K562 (cell line): ENCODE results near the gene BANK1. TPM values are rescaled to one million over a fixed set of nuclear protein-coding genes. Genes with fewer than 3 reads are reported as not detected.

Experiments
- ATAC-seq: fragments of 200-7000 bp; cut with Tn5 transposase; 3 replicates; pipeline ENCODE4 v1.9.1; 2020; ENCODE audit warnings: moderate library complexity
- BruUV-seq: library from RNA; stranded (reverse); fragments of 400-500 nt; replicated peaks from 2 replicates; lab custom pipeline; 2021; lab: Mats Ljungman, UMichigan
- CTCF ChIA-PET: fragments of 300-600 bp; formaldehyde crosslinking; extraction: SDS; loops from one replicate; lab custom pipeline; 2021; ENCODE audit warnings: low intra/inter-chr PET ratio; lab: Yijun Ruan, JAX
- POLR2A ChIA-PET: fragments of 300-600, 350-650 bp; sonication (Branson Sonifier 250); formaldehyde crosslinking; extraction: SDS; loops from one replicate; lab custom pipeline; 2021; ENCODE audit warnings: antibody characterized with exemption, inconsistent platforms; lab: Yijun Ruan, JAX
- DNase-seq, 4 experiments: peaks; one replicate each; pipeline versions ENCODE4 v3.0.0 to v3.0.0-alpha.2; 2011 to 2018; ENCODE audit warnings: low spot score in 3 of 4, mixed read lengths in 3 of 4; ENCODE audit errors: extremely low read depth in 1 of 4
- FAIRE-seq: peaks from 2 replicates; lab custom pipeline; 2011; peaks lifted over from hg19 to GRCh38; lab: Jason Lieb, UNC
- H2AFZ ChIP-seq: 2 replicates; pipeline ENCODE4 v1.6.0; 2011; ENCODE audit warnings: low read depth, low read length, control low read depth, inconsistent platforms
- H3K27ac ChIP-seq: fragments of 200-600 bp; 3 replicates; pipeline ENCODE4 v1.8.0; 2011; ENCODE audit warnings: low read depth, mild to moderate bottlenecking, control low read depth, inconsistent platforms, low read length, moderate library complexity, mixed read lengths; ENCODE audit errors: extremely low read depth
- H3K27me3 ChIP-seq, 2 experiments: fragments of 300-600 bp in 1 of 2; 2 replicates in 1 of 2; 3 replicates in 1 of 2; pipeline versions ENCODE4 v1.6.0 to v1.8.0; 2011; ENCODE audit warnings: inconsistent platforms in 2 of 2, low read length in 2 of 2, mild to moderate bottlenecking in 1 of 2, mixed read lengths in 1 of 2, moderate library complexity in 1 of 2; ENCODE audit not compliant: control insufficient read depth in 2 of 2, insufficient read depth in 2 of 2
- H3K36me3 ChIP-seq: fragments of 300-600 bp; 3 replicates; pipeline ENCODE4 v1.8.0; 2011; ENCODE audit warnings: mild to moderate bottlenecking, low read length, inconsistent platforms; ENCODE audit not compliant: control insufficient read depth, insufficient read depth
- H3K4me1 ChIP-seq, 2 experiments: fragments of 200-600 bp in 1 of 2; replicated peaks in 1 of 2; 2 replicates in 1 of 2; 3 replicates in 1 of 2; pipeline versions ENCODE4 v1.5.1 to v1.8.0; 2011; ENCODE audit warnings: inconsistent platforms in 2 of 2, low read length in 2 of 2, mild to moderate bottlenecking in 1 of 2, mixed read lengths in 1 of 2, moderate library complexity in 1 of 2; ENCODE audit not compliant: control insufficient read depth in 2 of 2, insufficient read depth in 2 of 2
- H3K4me2 ChIP-seq: 2 replicates; pipeline ENCODE4 v1.6.1; 2011; ENCODE audit warnings: low read length, control low read depth, inconsistent platforms, mixed read lengths; ENCODE audit not compliant: insufficient read depth
- H3K4me3 ChIP-seq: fragments of 200-600 bp; sonication (generic), shearing (Covaris generic); 2 replicates; pipeline ENCODE4 v1.5.1; 2016; ENCODE audit warnings: control low read depth, inconsistent platforms
- H3K79me2 ChIP-seq: fragments of 200-600 bp; 3 replicates; pipeline ENCODE4 v1.8.0; 2011; ENCODE audit warnings: low read length, inconsistent platforms; ENCODE audit not compliant: control insufficient read depth, insufficient read depth
- H3K9ac ChIP-seq, 2 experiments: 2 replicates each; pipeline versions ENCODE4 v1.6.0 to v1.6.1; 2011; ENCODE audit warnings: low read depth in 2 of 2, low read length in 2 of 2, control low read depth in 1 of 2, inconsistent platforms in 1 of 2, mild to moderate bottlenecking in 1 of 2, mixed read lengths in 1 of 2; ENCODE audit not compliant: insufficient read depth in 1 of 2
- H3K9me1 ChIP-seq: one replicate; pipeline ENCODE4 v1.6.0; 2011; ENCODE audit warnings: inconsistent platforms, mild to moderate bottlenecking, low read length, moderate library complexity; ENCODE audit not compliant: control insufficient read depth, insufficient read depth
- H3K9me3 ChIP-seq: replicated peaks from 2 replicates; pipeline ENCODE4 v1.5.1; 2011; ENCODE audit warnings: low read depth, low read length, inconsistent platforms; ENCODE audit not compliant: control insufficient read depth, insufficient read depth
- H4K20me1 ChIP-seq: replicated peaks from 2 replicates; pipeline ENCODE4 v1.6.1; 2011; ENCODE audit warnings: low read length, inconsistent platforms, mixed read lengths; ENCODE audit not compliant: control insufficient read depth, insufficient read depth
- ATF1 ChIP-seq, 2 experiments: fragments of 450-650 bp in 1 of 2; IDR thresholded peaks; 2 replicates each; pipeline ENCODE4 v1.6.1; 2016; ENCODE audit warnings: missing compliant biosample characterization in 1 of 2, missing genetic modification characterization in 1 of 2
- BRF2 ChIP-seq: IDR thresholded peaks from 3 replicates; pipeline ENCODE4 v1.6.1; 2011; ENCODE audit warnings: borderline replicate concordance, mild to moderate bottlenecking; ENCODE audit not compliant: insufficient read length, insufficient read depth
- CBX1 ChIP-seq: sonication (generic); IDR thresholded peaks from 2 replicates; pipeline ENCODE4 v1.6.1; 2016; ENCODE audit warnings: antibody characterized with exemption, low read depth, mild to moderate bottlenecking
- CCAR2 ChIP-seq: fragments of 200-400 bp; formaldehyde crosslinking; IDR thresholded peaks from 2 replicates; pipeline ENCODE4 v1.6.1; 2017; ENCODE audit warnings: mild to moderate bottlenecking, low read depth, low read length
- DNMT1 ChIP-seq: fragments of 450-650 bp; IDR thresholded peaks from 2 replicates; pipeline ENCODE4 v1.6.1; 2016; ENCODE audit warnings: antibody characterized with exemption, mild to moderate bottlenecking
- HDAC8 ChIP-seq: fragments of 450-650 bp; IDR thresholded peaks from 2 replicates; pipeline ENCODE4 v1.6.1; 2016; ENCODE audit warnings: mild to moderate bottlenecking, missing genetic modification characterization, moderate library complexity, missing compliant biosample characterization
- LARP7 ChIP-seq: fragments of 450-650 bp; IDR thresholded peaks from 2 replicates; pipeline ENCODE4 v1.6.1; 2016
- SMARCC2 ChIP-seq: fragments of 450-650 bp; IDR thresholded peaks from 2 replicates; pipeline ENCODE4 v1.6.1; 2017; ENCODE audit warnings: antibody characterized with exemption, moderate library complexity, mild to moderate bottlenecking, low read depth
- STAT5B ChIP-seq: fragments of 250-450 bp; sonication (Bioruptor Pico); IDR thresholded peaks from 2 replicates; pipeline ENCODE4 v1.8.0; 2021; ENCODE audit warnings: mild to moderate bottlenecking, inconsistent platforms
- WGBS: fragments of 100-300 bp; shearing (Covaris generic); methylation state at CpG from one replicate; pipeline ENCODE4 v1.1.6; 2016; ENCODE audit warnings: low coverage, mixed read lengths; ENCODE audit not compliant: insufficient coverage; ENCODE audit errors: missing lambda C conversion rate; 5-methylcytosine and 5-hydroxymethylcytosine counted together
- in situ Hi-C: fragments of 300-500 bp; cut with MboI; formaldehyde crosslinking; loops from 4 replicates; pipeline ENCODE4 v1.15.0; 2018; ENCODE audit warnings: inconsistent platforms, mixed read lengths
- intact Hi-C: fragments of 100-400 bp; cut with micrococcal nuclease; formaldehyde crosslinking; loops from 2 replicates; pipeline ENCODE4 v1.14.2; 2022
- polyA plus RNA-seq, 8 experiments: library from polyadenylated mRNA; depleted of rRNA in 4 of 8; stranded (reverse) in 5 of 8; unstranded in 3 of 8; fragments of >200 nt; fragmentation: Nextera tagmentation in 2 of 8; fragmentation: Illumina TruSeq in 1 of 8; extraction: Ambion mirVana in 2 of 8; extraction: Trizol in 1 of 8; gene quantifications; 2 replicates each; pipeline versions ENCODE4 v1.2.1 to v1.2.3, GENCODE V29; 2011 to 2014; ENCODE audit warnings: inconsistent platforms in 1 of 8, missing spikeins in 1 of 8
- total RNA-seq, 7 experiments: library from RNA; depleted of rRNA in 6 of 7; stranded (reverse); fragments of >200 nt in 6 of 7; fragmentation: Illumina TruSeq in 2 of 7; extraction: Trizol in 2 of 7; gene quantifications; 2 replicates each; pipeline versions ENCODE4 v1.2.1 to v1.2.3, GENCODE V29; 2011 to 2021; ENCODE audit warnings: low replicate concordance in 1 of 7
- TF ChIP-seq, protein P1 (sequence below): fragments of 150-350 bp; conservative IDR thresholded peaks from 2 replicates; pipeline ENCODE4 v1.6.1; 2014; ENCODE audit warnings: low read length
- TF ChIP-seq, protein P2 (sequence below): fragments of 250-450 bp; sonication (Bioruptor Pico); IDR thresholded peaks from 2 replicates; pipeline ENCODE4 v1.4.0; 2020; ENCODE audit warnings: mild to moderate bottlenecking
- TF ChIP-seq, protein P3 (sequence below): sonication (generic); formaldehyde crosslinking; IDR thresholded peaks from 2 replicates; pipeline ENCODE4 v1.8.1; 2022; ENCODE audit warnings: missing genetic modification reagents
- TF ChIP-seq, protein P4 (sequence below): IDR thresholded peaks from 2 replicates; pipeline ENCODE4 v1.6.1; 2011; ENCODE audit warnings: borderline replicate concordance, low read depth, mild to moderate bottlenecking, moderate library complexity, low read length; ENCODE audit not compliant: insufficient read depth, poor library complexity, severe bottlenecking

Gene BANK1
- total and polyA plus RNA-seq, 9 of the 15 experiments (the other 6 are each of a cell fraction or from before 2014, with no cell fraction given): not detected

DNA sequence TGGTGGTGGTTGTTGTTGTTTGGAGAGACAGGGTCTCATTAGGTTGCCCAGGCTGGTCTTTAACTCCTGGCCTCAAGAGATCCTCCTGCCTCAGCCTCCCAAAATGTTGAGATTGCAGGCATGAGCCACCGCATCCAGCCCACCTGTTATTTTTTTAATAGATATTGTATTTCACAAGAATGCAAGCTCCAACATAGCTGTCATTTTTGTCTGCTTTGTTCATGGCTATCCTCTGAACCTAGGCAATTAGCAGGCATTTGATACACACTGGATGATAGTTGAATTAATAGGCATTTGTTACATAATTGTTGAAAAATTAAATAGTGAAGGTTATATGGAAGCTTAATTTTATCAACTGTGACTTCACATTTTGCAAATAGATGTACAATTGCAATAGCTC is 64.7 kb downstream of the BANK1 start:
- BruUV-seq: no TSS peak
- POLR2A ChIA-PET: no interaction called here
- Histone ChIP-seq H2AFZ (no peak overlapping the region), H3K4me2 (no peak overlapping the region), H3K36me3 (no peaks in the 10 kb centered on the region), H3K9me3 (peaks cover 2% of the 10 kb centered on the region; the same call in 1 of the 2 replicates), H3K27ac (no peak overlapping the region), H3K4me3 (no peak overlapping the region), H3K9ac (no peak overlapping the region), H3K79me2 (no peaks in the 10 kb centered on the region), H3K4me1 (no peaks in the 10 kb centered on the region), H3K27me3 (no peaks in the 10 kb centered on the region), H3K9me1 (no peaks in the 10 kb centered on the region), H4K20me1 (no peaks in the 10 kb centered on the region)
- ATAC-seq (no peak), DNase-seq (no peak), FAIRE-seq (no peak)
- CTCF ChIA-PET: no interaction called here
- 0% methylated on average over 1 of the region's 1 CpG for WGBS
- intact Hi-C loops (no loop called here), in situ Hi-C loops (no loop called here)
- TF ChIP-seq HDAC8 (no peak), LARP7 (no peak), CBX1 (no peak), BRF2 (no peak), SMARCC2 (no peak), CCAR2 (no peak), ATF1 (CRISPR knock-in tag; IDR thresholded peaks at IDR 0.05) (no peak), ATF1 (tag; IDR thresholded peaks at IDR 0.05) (no peak), DNMT1 (no peak), STAT5B (CRISPR knock-in tag) (no peak)
- TF ChIP-seq, protein P1, sequence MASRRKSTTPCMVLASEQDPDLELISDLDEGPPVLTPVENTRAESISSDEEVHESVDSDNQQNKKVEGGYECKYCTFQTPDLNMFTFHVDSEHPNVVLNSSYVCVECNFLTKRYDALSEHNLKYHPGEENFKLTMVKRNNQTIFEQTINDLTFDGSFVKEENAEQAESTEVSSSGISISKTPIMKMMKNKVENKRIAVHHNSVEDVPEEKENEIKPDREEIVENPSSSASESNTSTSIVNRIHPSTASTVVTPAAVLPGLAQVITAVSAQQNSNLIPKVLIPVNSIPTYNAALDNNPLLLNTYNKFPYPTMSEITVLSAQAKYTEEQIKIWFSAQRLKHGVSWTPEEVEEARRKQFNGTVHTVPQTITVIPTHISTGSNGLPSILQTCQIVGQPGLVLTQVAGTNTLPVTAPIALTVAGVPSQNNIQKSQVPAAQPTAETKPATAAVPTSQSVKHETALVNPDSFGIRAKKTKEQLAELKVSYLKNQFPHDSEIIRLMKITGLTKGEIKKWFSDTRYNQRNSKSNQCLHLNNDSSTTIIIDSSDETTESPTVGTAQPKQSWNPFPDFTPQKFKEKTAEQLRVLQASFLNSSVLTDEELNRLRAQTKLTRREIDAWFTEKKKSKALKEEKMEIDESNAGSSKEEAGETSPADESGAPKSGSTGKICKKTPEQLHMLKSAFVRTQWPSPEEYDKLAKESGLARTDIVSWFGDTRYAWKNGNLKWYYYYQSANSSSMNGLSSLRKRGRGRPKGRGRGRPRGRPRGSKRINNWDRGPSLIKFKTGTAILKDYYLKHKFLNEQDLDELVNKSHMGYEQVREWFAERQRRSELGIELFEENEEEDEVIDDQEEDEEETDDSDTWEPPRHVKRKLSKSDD: no peak
- TF ChIP-seq, protein P2, sequence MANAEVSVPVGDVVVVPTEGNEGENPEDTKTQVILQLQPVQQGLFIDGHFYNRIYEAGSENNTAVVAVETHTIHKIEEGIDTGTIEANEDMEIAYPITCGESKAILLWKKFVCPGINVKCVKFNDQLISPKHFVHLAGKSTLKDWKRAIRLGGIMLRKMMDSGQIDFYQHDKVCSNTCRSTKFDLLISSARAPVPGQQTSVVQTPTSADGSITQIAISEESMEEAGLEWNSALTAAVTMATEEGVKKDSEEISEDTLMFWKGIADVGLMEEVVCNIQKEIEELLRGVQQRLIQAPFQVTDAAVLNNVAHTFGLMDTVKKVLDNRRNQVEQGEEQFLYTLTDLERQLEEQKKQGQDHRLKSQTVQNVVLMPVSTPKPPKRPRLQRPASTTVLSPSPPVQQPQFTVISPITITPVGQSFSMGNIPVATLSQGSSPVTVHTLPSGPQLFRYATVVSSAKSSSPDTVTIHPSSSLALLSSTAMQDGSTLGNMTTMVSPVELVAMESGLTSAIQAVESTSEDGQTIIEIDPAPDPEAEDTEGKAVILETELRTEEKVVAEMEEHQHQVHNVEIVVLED (CRISPR knock-in tag): no peak
- TF ChIP-seq, protein P3, sequence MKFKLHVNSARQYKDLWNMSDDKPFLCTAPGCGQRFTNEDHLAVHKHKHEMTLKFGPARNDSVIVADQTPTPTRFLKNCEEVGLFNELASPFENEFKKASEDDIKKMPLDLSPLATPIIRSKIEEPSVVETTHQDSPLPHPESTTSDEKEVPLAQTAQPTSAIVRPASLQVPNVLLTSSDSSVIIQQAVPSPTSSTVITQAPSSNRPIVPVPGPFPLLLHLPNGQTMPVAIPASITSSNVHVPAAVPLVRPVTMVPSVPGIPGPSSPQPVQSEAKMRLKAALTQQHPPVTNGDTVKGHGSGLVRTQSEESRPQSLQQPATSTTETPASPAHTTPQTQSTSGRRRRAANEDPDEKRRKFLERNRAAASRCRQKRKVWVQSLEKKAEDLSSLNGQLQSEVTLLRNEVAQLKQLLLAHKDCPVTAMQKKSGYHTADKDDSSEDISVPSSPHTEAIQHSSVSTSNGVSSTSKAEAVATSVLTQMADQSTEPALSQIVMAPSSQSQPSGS (CRISPR knock-in tag): no peak
- TF ChIP-seq, protein P4, sequence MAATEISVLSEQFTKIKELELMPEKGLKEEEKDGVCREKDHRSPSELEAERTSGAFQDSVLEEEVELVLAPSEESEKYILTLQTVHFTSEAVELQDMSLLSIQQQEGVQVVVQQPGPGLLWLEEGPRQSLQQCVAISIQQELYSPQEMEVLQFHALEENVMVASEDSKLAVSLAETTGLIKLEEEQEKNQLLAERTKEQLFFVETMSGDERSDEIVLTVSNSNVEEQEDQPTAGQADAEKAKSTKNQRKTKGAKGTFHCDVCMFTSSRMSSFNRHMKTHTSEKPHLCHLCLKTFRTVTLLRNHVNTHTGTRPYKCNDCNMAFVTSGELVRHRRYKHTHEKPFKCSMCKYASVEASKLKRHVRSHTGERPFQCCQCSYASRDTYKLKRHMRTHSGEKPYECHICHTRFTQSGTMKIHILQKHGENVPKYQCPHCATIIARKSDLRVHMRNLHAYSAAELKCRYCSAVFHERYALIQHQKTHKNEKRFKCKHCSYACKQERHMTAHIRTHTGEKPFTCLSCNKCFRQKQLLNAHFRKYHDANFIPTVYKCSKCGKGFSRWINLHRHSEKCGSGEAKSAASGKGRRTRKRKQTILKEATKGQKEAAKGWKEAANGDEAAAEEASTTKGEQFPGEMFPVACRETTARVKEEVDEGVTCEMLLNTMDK: no peak
